Loucy (cell line): Measurements from ENCODE around the gene PDE6B.
"Not testable (repeated sequence)": the region's sequence is repeated elsewhere in the genome, so short reads cannot be mapped to it uniquely, and the experiment has no call there.

Experiments used
- EZH2phosphoT487 ChIP-seq: fragments of 200-600 bp; IDR thresholded peaks from 2 replicates; pipeline ENCODE4 v1.6.1; 2018; ENCODE audit warnings: antibody characterized with exemption, mild to moderate bottlenecking, moderate library complexity, borderline replicate concordance
- TF ChIP-seq, protein P1 (sequence below): fragments of 200-600 bp; sonication (generic); conservative IDR thresholded peaks from 2 replicates; pipeline ENCODE4 v1.5.1; 2014; ENCODE audit warnings: mild to moderate bottlenecking, antibody characterized with exemption, low read length

DNA sequence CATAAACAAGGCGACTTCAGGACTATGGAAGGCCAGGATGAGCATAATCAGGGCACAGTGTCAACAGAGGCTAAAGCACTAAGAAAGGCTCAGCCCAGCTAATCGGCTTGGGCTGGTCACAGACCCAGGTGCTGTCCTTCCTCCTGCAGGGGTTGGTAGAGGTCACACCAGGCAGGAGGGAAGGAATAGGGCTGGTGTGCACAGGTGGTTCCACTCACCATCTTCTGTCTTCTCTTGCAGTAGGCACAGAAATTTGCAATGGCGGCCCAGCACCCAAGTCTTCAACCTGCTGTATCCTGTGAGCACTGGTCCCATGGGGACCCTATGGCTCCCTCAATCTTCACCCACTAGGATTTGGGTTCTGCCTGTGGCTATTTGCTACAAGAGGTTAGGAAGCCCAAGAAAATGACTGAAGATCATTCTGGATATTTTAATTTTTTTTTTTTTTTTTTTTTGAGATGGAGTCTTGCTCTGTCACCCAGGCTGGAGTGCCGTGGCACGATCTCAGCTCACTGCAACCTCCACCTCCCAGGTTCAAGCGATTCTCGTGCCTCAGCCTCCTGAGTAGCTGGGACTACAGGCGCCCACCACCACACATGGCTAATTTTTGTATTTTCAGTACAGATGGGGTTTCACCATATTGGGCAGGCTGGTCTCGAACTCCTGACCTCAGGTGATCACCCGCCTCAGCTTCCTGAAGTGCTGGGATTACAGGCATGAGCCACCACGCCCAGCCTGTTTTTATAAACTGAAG lies 44.6 kb downstream of the PDE6B start:
- TF ChIP-seq, protein P1, sequence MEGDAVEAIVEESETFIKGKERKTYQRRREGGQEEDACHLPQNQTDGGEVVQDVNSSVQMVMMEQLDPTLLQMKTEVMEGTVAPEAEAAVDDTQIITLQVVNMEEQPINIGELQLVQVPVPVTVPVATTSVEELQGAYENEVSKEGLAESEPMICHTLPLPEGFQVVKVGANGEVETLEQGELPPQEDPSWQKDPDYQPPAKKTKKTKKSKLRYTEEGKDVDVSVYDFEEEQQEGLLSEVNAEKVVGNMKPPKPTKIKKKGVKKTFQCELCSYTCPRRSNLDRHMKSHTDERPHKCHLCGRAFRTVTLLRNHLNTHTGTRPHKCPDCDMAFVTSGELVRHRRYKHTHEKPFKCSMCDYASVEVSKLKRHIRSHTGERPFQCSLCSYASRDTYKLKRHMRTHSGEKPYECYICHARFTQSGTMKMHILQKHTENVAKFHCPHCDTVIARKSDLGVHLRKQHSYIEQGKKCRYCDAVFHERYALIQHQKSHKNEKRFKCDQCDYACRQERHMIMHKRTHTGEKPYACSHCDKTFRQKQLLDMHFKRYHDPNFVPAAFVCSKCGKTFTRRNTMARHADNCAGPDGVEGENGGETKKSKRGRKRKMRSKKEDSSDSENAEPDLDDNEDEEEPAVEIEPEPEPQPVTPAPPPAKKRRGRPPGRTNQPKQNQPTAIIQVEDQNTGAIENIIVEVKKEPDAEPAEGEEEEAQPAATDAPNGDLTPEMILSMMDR: not testable (repeated sequence)
- TF ChIP-seq EZH2phosphoT487: not testable (repeated sequence)
